SHP77 treated with DMSO at 0.1 percent for 48 hours (cell line): ENCODE results near the gene EIF4G3.
"Not testable (repeated sequence)": the region's sequence is repeated elsewhere in the genome, so short reads cannot be mapped to it uniquely, and the experiment has no call there.

Source experiments
- DNase-seq: peaks from one replicate; lab custom pipeline; 2025; lab: John Stamatoyannopoulos, UW

Gene EIF4G3

GRCh38 chr1:21106238-21106637 is 70.5 kb downstream of the EIF4G3 start:
- DNase-seq = no peak

- DNase-seq = no peak
Measured at GRCh38 chr1:21105807-21106206, 70.9 kb downstream of the EIF4G3 start.

GRCh38 chr1:21104683-21105082 is 72.0 kb downstream of the EIF4G3 start:
- DNase-seq = no peak

GRCh38 chr1:21100481-21100921 is 76.2 kb downstream of the EIF4G3 start:
- DNase-seq = no peak

- no peak for DNase-seq
Measured at GRCh38 chr1:21099869-21100131, 76.9 kb downstream of the EIF4G3 start.

- no peak for DNase-seq
Measured at GRCh38 chr1:21099034-21099868, 77.4 kb downstream of the EIF4G3 start.

GRCh38 chr1:21098186-21098915 is 78.3 kb downstream of the EIF4G3 start:
- no peak for DNase-seq

GRCh38 chr1:21097729-21098128 is 79.0 kb downstream of the EIF4G3 start:
- no peak for DNase-seq

GRCh38 chr1:21095976-21096375 is 80.7 kb downstream of the EIF4G3 start:
- no peak for DNase-seq

GRCh38 chr1:21094282-21094681 is 82.4 kb downstream of the EIF4G3 start:
- DNase-seq = not testable (repeated sequence)

GRCh38 chr1:21093271-21093958 is 83.3 kb downstream of the EIF4G3 start:
- not testable (repeated sequence) for DNase-seq

- DNase-seq = not testable (repeated sequence)
Measured at GRCh38 chr1:21092545-21092944, 84.2 kb downstream of the EIF4G3 start.

GRCh38 chr1:21091053-21091690 is 85.5 kb downstream of the EIF4G3 start:
- not testable (repeated sequence) for DNase-seq

GRCh38 chr1:21090463-21090862 is 86.2 kb downstream of the EIF4G3 start:
- DNase-seq = no peak

- no peak for DNase-seq
Measured at GRCh38 chr1:21089731-21090130, 87.0 kb downstream of the EIF4G3 start.

GRCh38 chr1:21089299-21089698 is 87.4 kb downstream of the EIF4G3 start:
- DNase-seq = no peak

GRCh38 chr1:21084111-21084810 is 92.4 kb downstream of the EIF4G3 start:
- DNase-seq = no peak

- no peak for DNase-seq
Measured at GRCh38 chr1:21082073-21082472, 94.6 kb downstream of the EIF4G3 start.

GRCh38 chr1:21077085-21077484 is 99.6 kb downstream of the EIF4G3 start:
- no peak for DNase-seq

GRCh38 chr1:21072721-21073120 is 104.0 kb downstream of the EIF4G3 start:
- no peak for DNase-seq

GRCh38 chr1:21069549-21069948 is 107.1 kb downstream of the EIF4G3 start:
- DNase-seq = no peak

- DNase-seq = no peak
Measured at GRCh38 chr1:21068937-21069336, 107.8 kb downstream of the EIF4G3 start.
